AG04449 (cell line): ENCODE measurements around the gene CD63.

Experiments used
- CTCF ChIA-PET: fragments of 350-600 bp; formaldehyde crosslinking; extraction: SDS; loops from one replicate; lab custom pipeline; 2021; ENCODE audit warnings: antibody characterized with exemption; lab: Yijun Ruan, JAX
- POLR2A ChIA-PET: fragments of 400-600, 350-600 bp; formaldehyde crosslinking; extraction: SDS; loops from one replicate; lab custom pipeline; 2020; ENCODE audit warnings: antibody characterized with exemption, inconsistent platforms; lab: Yijun Ruan, JAX
- DNase-seq: peaks from one replicate; pipeline ENCODE4 v3.0.0-alpha.2; 2010; ENCODE audit warnings: low read depth, low spot score
- H3K4me3 ChIP-seq: 2 replicates; pipeline ENCODE4 v1.5.1; 2011; ENCODE audit warnings: low read depth, mild to moderate bottlenecking, control low read depth, low read length
- TF ChIP-seq, protein P1 (sequence below): IDR thresholded peaks from one replicate; pipeline ENCODE4 v1.5.1; 2011; ENCODE audit warnings: mild to moderate bottlenecking, moderate library complexity, low read length, control low read depth, inconsistent platforms; ENCODE audit not compliant: insufficient read depth; ENCODE audit errors: missing control alignments

CD63 gene

GRCh38 chr12:55693323-55694187, 35.3 kb downstream of the CD63 start:
- H3K4me3 ChIP-seq = no peak overlapping the region
- TF ChIP-seq, protein P1, sequence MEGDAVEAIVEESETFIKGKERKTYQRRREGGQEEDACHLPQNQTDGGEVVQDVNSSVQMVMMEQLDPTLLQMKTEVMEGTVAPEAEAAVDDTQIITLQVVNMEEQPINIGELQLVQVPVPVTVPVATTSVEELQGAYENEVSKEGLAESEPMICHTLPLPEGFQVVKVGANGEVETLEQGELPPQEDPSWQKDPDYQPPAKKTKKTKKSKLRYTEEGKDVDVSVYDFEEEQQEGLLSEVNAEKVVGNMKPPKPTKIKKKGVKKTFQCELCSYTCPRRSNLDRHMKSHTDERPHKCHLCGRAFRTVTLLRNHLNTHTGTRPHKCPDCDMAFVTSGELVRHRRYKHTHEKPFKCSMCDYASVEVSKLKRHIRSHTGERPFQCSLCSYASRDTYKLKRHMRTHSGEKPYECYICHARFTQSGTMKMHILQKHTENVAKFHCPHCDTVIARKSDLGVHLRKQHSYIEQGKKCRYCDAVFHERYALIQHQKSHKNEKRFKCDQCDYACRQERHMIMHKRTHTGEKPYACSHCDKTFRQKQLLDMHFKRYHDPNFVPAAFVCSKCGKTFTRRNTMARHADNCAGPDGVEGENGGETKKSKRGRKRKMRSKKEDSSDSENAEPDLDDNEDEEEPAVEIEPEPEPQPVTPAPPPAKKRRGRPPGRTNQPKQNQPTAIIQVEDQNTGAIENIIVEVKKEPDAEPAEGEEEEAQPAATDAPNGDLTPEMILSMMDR = no peak
- DNase-seq = no peak
- CTCF ChIA-PET = interaction anchor here (0.8 to 1.0 kb wide), 2 partner anchors 12 to 37 kb away, joined by 3 to 4 read pairs; no protein-coding TSS in a partner anchor
- POLR2A ChIA-PET = no interaction called here

GRCh38 chr12:55692631-55693322, 36.0 kb downstream of the CD63 start:
- DNase-seq = no peak
- ChIA-PET POLR2A (no interaction called here), CTCF (interaction anchor here (0.6 to 1.0 kb wide), 2 partner anchors 11 to 36 kb away, joined by 3 to 4 read pairs; no protein-coding TSS in a partner anchor)
- TF ChIP-seq, protein P1 = no peak
- H3K4me3 ChIP-seq = no peak overlapping the region

GRCh38 chr12:55688716-55689655, 39.8 kb downstream of the CD63 start:
- H3K4me3 ChIP-seq = no peak overlapping the region
- TF ChIP-seq, protein P1 = no peak
- no peak for DNase-seq
- POLR2A ChIA-PET = interaction anchor here (0.6 kb wide), 1 partner anchor 21 kb away, joined by 3 read pairs; no protein-coding TSS in a partner anchor
- CTCF ChIA-PET = interaction anchor here (0.8 to 1.6 kb wide), 2 partner anchors 33 to 43 kb away, joined by 3 to 4 read pairs; no protein-coding TSS in a partner anchor

GRCh38 chr12:55687746-55688145, 41.1 kb downstream of the CD63 start:
- H3K4me3 ChIP-seq = no peak overlapping the region
- CTCF ChIA-PET = no interaction called here
- DNase-seq = no peak
- TF ChIP-seq, protein P1 = no peak
- POLR2A ChIA-PET = no interaction called here

DNA sequence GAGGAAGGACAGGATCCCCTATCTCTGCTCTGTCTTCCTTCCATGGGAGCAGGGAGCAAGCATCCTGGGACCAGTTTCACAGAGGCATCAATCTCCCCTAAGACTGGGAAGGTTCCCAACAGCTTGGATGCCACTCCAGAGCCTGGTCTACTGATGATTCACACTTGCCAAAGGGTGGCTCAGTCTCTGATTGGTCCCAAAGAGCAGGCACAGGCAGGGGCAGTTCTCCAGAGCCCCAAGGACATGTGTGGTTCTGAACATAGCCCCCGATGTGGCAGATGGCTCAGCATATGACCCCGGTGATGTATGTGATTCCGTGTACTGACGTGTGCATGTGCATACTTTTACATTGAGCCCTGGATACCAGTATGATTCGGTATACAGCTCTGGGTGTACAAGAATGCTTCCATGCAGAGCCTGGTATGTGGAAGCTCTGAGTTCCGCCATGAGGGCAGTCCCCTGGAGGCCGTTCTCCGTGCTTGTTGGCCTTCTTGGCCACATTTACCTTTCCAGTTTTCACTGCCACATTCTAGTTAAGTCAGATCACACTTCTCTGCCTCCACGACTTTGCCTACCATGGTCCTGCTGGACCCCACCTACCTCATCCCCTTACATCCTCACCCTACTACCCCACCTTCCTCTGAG, 42.3 kb downstream of the CD63 start:
- CTCF ChIA-PET = no interaction called here
- POLR2A ChIA-PET = no interaction called here
- TF ChIP-seq, protein P1 = no peak
- no peak for DNase-seq
- H3K4me3 ChIP-seq = no peak overlapping the region
